IMR-90 (cell line): ENCODE results near the gene MT1A. TPM values are rescaled to one million over a fixed set of nuclear protein-coding genes. Genes with fewer than 3 reads are reported as not detected.

Experiments
- ATAC-seq: fragments of 200-7000 bp; cut with Tn5 transposase; 2 replicates; pipeline ENCODE4 v1.9.1; 2020; ENCODE audit warnings: low read depth, mild to moderate bottlenecking, moderate library complexity
- BruUV-seq: library from RNA; stranded (reverse); fragments of 400-500 nt; replicated peaks from 2 replicates; lab custom pipeline; 2021; lab: Mats Ljungman, UMichigan
- CTCF ChIA-PET: fragments of 300-600 bp; formaldehyde crosslinking; extraction: SDS; loops from one replicate; lab custom pipeline; 2021; ENCODE audit warnings: antibody characterized with exemption; lab: Yijun Ruan, JAX
- POLR2A ChIA-PET: fragments of 300-600 bp; sonication (Branson Sonifier 250); formaldehyde crosslinking; loops from one replicate; lab custom pipeline; 2022; ENCODE audit warnings: antibody characterized with exemption; ENCODE audit not compliant: unreplicated experiment; lab: Charles Lee
- DNase-seq: peaks from one replicate; pipeline ENCODE4 v3.0.0; 2013
- H2AFZ ChIP-seq: replicated peaks from 2 replicates; pipeline ENCODE3; 2013; ENCODE audit warnings: low read length, mild to moderate bottlenecking; ENCODE audit not compliant: poor library complexity
- H2AK5ac ChIP-seq: 2 replicates; pipeline ENCODE4 v1.6.1; 2013; ENCODE audit warnings: low read depth, low read length, inconsistent platforms
- H2AK9ac ChIP-seq: replicated peaks from 2 replicates; pipeline ENCODE3; 2013; ENCODE audit warnings: mild to moderate bottlenecking, low read depth, low read length, moderate library complexity; ENCODE audit not compliant: poor library complexity
- H2BK120ac ChIP-seq: 2 replicates; pipeline ENCODE4 v1.6.1; 2013; ENCODE audit warnings: low read depth, low read length, inconsistent platforms
- H2BK15ac ChIP-seq: 3 replicates; pipeline ENCODE4 v1.6.1; 2013; ENCODE audit warnings: low read depth, low read length, inconsistent platforms
- H2BK20ac ChIP-seq: 2 replicates; pipeline ENCODE4 v1.6.1; 2013; ENCODE audit warnings: low read depth, mild to moderate bottlenecking, inconsistent platforms, low read length, moderate library complexity
- H2BK5ac ChIP-seq: 2 replicates; pipeline ENCODE4 v1.6.1; 2013; ENCODE audit warnings: mild to moderate bottlenecking, low read depth, low read length, inconsistent platforms; ENCODE audit not compliant: poor library complexity, severe bottlenecking
- H3K14ac ChIP-seq: replicated peaks from 2 replicates; pipeline ENCODE4 v1.6.1; 2013; ENCODE audit warnings: low read depth, low read length, inconsistent platforms
- H3K18ac ChIP-seq: 2 replicates; pipeline ENCODE4 v1.6.1; 2013; ENCODE audit warnings: low read depth, low read length, control low read depth
- H3K23ac ChIP-seq: 2 replicates; pipeline ENCODE4 v1.6.1; 2013; ENCODE audit warnings: low read depth, low read length, inconsistent platforms
- H3K27ac ChIP-seq: 2 replicates; pipeline ENCODE4 v1.5.1; 2013; ENCODE audit warnings: mild to moderate bottlenecking, control low read depth, low read length; ENCODE audit not compliant: insufficient read depth
- H3K27me3 ChIP-seq: 2 replicates; pipeline ENCODE4 v1.6.1; 2013; ENCODE audit warnings: low read length; ENCODE audit not compliant: control insufficient read depth, insufficient read depth
- H3K36me3 ChIP-seq: 2 replicates; pipeline ENCODE4 v1.6.1; 2013; ENCODE audit warnings: low read length, mixed read lengths; ENCODE audit not compliant: control insufficient read depth, insufficient read depth
- H3K4ac ChIP-seq: 2 replicates; pipeline ENCODE4 v1.6.1; 2013; ENCODE audit warnings: low read depth, low read length, inconsistent platforms
- H3K4me1 ChIP-seq: 2 replicates; pipeline ENCODE4 v1.6.1; 2013; ENCODE audit warnings: low read length, mixed read lengths; ENCODE audit not compliant: control insufficient read depth, insufficient read depth
- H3K4me2 ChIP-seq: 2 replicates; pipeline ENCODE4 v1.6.1; 2013; ENCODE audit warnings: low read depth, mild to moderate bottlenecking, control low read depth, low read length, moderate library complexity
- H3K4me3 ChIP-seq: 2 replicates; pipeline ENCODE4 v1.5.1; 2013; ENCODE audit warnings: low read depth, mild to moderate bottlenecking, control low read depth, low read length, moderate library complexity; ENCODE audit not compliant: insufficient read depth
- H3K56ac ChIP-seq: 2 replicates; pipeline ENCODE4 v1.6.1; 2013; ENCODE audit warnings: low read length, inconsistent platforms; ENCODE audit not compliant: insufficient read depth; ENCODE audit errors: extremely low read depth
- H3K79me1 ChIP-seq, 2 experiments: 2 replicates each; pipeline ENCODE4 v1.6.1; 2013; ENCODE audit warnings: low read length in 2 of 2, inconsistent platforms in 1 of 2, low read depth in 1 of 2
- H3K9ac ChIP-seq: 2 replicates; pipeline ENCODE4 v1.6.1; 2013; ENCODE audit warnings: low read depth, low read length, control low read depth
- H3K9me1 ChIP-seq: 2 replicates; pipeline ENCODE4 v1.6.1; 2013; ENCODE audit warnings: low read length, inconsistent platforms; ENCODE audit not compliant: insufficient read depth
- H3K9me3 ChIP-seq: 2 replicates; pipeline ENCODE4 v1.6.1; 2013; ENCODE audit warnings: low read length; ENCODE audit not compliant: control insufficient read depth, insufficient read depth
- H4K20me1 ChIP-seq: 2 replicates; pipeline ENCODE4 v1.6.1; 2013; ENCODE audit warnings: low read length, inconsistent platforms; ENCODE audit not compliant: insufficient read depth
- H4K5ac ChIP-seq: 2 replicates; pipeline ENCODE4 v1.6.1; 2013; ENCODE audit warnings: mild to moderate bottlenecking, low read depth, low read length, control low read depth
- H4K8ac ChIP-seq, 2 experiments: 2 replicates each; pipeline ENCODE4 v1.6.1; 2013; ENCODE audit warnings: low read depth in 2 of 2, low read length in 2 of 2, control low read depth in 1 of 2, inconsistent platforms in 1 of 2
- H4K91ac ChIP-seq: 2 replicates; pipeline ENCODE4 v1.6.1; 2013; ENCODE audit warnings: low read depth, low read length, inconsistent platforms; ENCODE audit not compliant: insufficient read depth
- BHLHE40 ChIP-seq: fragments of 150-350 bp; IDR thresholded peaks from 2 replicates; pipeline ENCODE4 v1.6.1; 2016; ENCODE audit warnings: mild to moderate bottlenecking, low read depth, low read length
- NFE2L2 ChIP-seq: fragments of 150-350 bp; IDR thresholded peaks from 2 replicates; pipeline ENCODE4 v1.6.1; 2016; ENCODE audit warnings: low read depth, mild to moderate bottlenecking, low read length
- POLR2A ChIP-seq: IDR thresholded peaks from 2 replicates; pipeline ENCODE4 v1.6.1; 2012; ENCODE audit warnings: mild to moderate bottlenecking, low read depth, low read length
- WGBS, 2 experiments: methylation state at CpG; one replicate each; pipeline versions ENCODE4 v1.1.5 to v1.1.7; 2013; ENCODE audit warnings: missing lambda C conversion rate in 2 of 2; ENCODE audit not compliant: insufficient read length in 1 of 2; ENCODE audit errors: extremely low coverage in 2 of 2; 5-methylcytosine and 5-hydroxymethylcytosine counted together
- dilution Hi-C: fragments of 300-500 bp; cut with HindIII; formaldehyde crosslinking; loops from one replicate; pipeline ENCODE4 v1.14.3; 2018; ENCODE audit warnings: low sequenced_read_pairs; ENCODE audit not compliant: unreplicated experiment
- in situ Hi-C: fragments of 300-500 bp; cut with MboI; formaldehyde crosslinking; loops from 3 replicates; pipeline ENCODE4 v1.14.3; 2019; ENCODE audit warnings: low sequenced_read_pairs, inconsistent platforms, mixed read lengths
- intact Hi-C: fragments of 100-400 bp; cut with micrococcal nuclease; formaldehyde crosslinking; loops from 2 replicates; pipeline ENCODE4 v1.10.0; 2022
- polyA plus RNA-seq, 3 experiments: library from polyadenylated mRNA; depleted of rRNA; stranded (reverse); fragments of >200 nt; gene quantifications; 2 replicates each; pipeline ENCODE4 v1.2.3, GENCODE V29; 2012; ENCODE audit warnings: low replicate concordance in 1 of 3
- total RNA-seq: library from RNA; depleted of rRNA; stranded (reverse); fragments of >200 nt; gene quantifications from 2 replicates; pipeline ENCODE4 v1.2.3, GENCODE V29; 2012
- TF ChIP-seq, protein P1 (sequence below): fragments of 150-350 bp; IDR thresholded peaks from 2 replicates; pipeline ENCODE4 v1.6.1; 2016; ENCODE audit warnings: low read depth, mild to moderate bottlenecking, low read length, moderate library complexity, borderline replicate concordance

MT1A gene
- total and polyA plus RNA-seq, 2 of the 4 experiments (the other 2 are of a cell fraction) = 1.6 TPM; not detected in 1

DNA sequence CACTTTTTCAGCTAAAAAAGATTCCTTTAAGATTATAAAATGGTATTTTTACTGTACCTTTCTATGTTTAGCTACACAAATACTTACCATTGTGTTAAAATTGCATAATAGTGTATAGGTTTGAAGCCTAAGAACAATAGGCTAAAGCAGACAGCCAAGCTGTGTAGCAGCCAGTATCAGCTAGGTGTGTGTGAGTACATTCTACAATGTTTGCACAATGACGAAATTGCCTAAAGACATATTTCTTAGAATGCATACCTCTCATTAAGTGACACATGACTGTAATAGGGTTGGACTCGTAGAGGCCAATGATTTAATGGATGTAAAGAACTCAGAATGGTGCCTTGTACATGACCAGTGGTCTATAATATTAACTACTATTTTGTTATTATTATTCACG lies 11.4 kb downstream of the MT1A start (continued):
- TF ChIP-seq, protein P1, sequence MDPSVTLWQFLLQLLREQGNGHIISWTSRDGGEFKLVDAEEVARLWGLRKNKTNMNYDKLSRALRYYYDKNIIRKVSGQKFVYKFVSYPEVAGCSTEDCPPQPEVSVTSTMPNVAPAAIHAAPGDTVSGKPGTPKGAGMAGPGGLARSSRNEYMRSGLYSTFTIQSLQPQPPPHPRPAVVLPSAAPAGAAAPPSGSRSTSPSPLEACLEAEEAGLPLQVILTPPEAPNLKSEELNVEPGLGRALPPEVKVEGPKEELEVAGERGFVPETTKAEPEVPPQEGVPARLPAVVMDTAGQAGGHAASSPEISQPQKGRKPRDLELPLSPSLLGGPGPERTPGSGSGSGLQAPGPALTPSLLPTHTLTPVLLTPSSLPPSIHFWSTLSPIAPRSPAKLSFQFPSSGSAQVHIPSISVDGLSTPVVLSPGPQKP = no peak
- TF ChIP-seq BHLHE40 (no peak), NFE2L2 (no peak), POLR2A (no peak)

DNA sequence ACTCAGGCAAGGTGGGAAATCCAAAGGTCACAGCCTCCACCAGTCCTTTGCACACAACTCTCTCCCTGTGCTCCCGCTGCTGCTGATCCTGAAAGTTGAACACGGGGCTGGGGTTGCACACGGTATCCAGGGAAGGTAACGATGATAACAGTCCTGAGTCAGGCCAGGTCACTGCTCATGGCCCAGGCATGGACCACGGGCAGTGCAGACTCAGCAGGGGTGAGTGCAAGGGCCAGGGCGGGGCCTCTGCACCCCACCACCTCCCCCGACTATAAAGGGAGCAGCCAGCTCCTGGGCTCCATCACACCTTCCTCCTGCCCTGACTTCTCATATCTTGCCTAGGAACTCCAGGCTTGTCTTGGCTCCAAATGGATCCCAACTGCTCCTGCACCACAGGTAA lies 13.1 kb downstream of the MT1A start, which contains the start of gene MT1B:
MT1B (plus strand) TSS at position 301 of the 400 bp plus-strand sequence; CDS start at position 369, 68 bp downstream.
- in situ Hi-C loops (no loop called here), dilution Hi-C loops (no loop called here), intact Hi-C loops (no loop called here)
- ChIA-PET CTCF (no interaction called here), POLR2A (no interaction called here)
- no peak within 1 kb of the TSS for H3K14ac ChIP-seq
- no peak within 1 kb of the TSS for H2BK120ac ChIP-seq
- H3K18ac ChIP-seq = no peak within 1 kb of the TSS
- ATAC-seq = no peak
- H3K9me3 ChIP-seq = no peaks in the 10 kb centered on the region
- no peak within 1 kb of the TSS for H2BK15ac ChIP-seq
- H3K9ac ChIP-seq = no peak within 1 kb of the TSS
- no peak within 1 kb of the TSS for H3K27ac ChIP-seq
- 0 out of 2 replicates have a peak, but pooled peaks cover 3% of the 10 kb centered on the region for H3K9me1 ChIP-seq
- no peaks in the 10 kb centered on the region; the same call in 1 of the 2 replicates for H4K20me1 ChIP-seq
- no peak within 1 kb of the TSS for H2BK20ac ChIP-seq
- TF ChIP-seq BHLHE40 = no peak
- H3K4ac ChIP-seq = no peak within 1 kb of the TSS
- H3K4me3 ChIP-seq = no peak within 1 kb of the TSS
- H2BK5ac ChIP-seq = no peak within 1 kb of the TSS
- H4K91ac ChIP-seq = no peak within 1 kb of the TSS
- peaks cover 76% of the 10 kb centered on the region for H3K27me3 ChIP-seq
- H3K79me1 ChIP-seq = no peaks in the 10 kb centered on the region
- no peak within 1 kb of the TSS for H2AK5ac ChIP-seq
- H3K36me3 ChIP-seq = no peaks in the 10 kb centered on the region
- H2AK9ac ChIP-seq = no peak within 1 kb of the TSS
- DNase-seq = no peak
- no peak within 1 kb of the TSS for H2AFZ ChIP-seq
- H3K56ac ChIP-seq = no peak within 1 kb of the TSS
- no peaks in the 10 kb centered on the region for H3K4me1 ChIP-seq
- no peak within 1 kb of the TSS for H3K23ac ChIP-seq
- H4K5ac ChIP-seq = no peak within 1 kb of the TSS
- BruUV-seq = no TSS peak
- WGBS, 2 experiments = 80% methylated on average over 1 of the region's 7 CpGs; no CpG with 5 or more reads in 1 of the 2 experiments
- no peak within 1 kb of the TSS for H3K4me2 ChIP-seq
- no peak within 1 kb of the TSS for H4K8ac ChIP-seq
